CD4-positive, alpha-beta T cell treated with Interferon gamma for 1 hour (primary cell): ENCODE results near the gene TRAPPC14.
A peak's percentile ranks its signal among the peaks of the same experiment; 100 is the strongest.
"Not testable (repeated sequence)": the region's sequence is repeated elsewhere in the genome, so short reads cannot be mapped to it uniquely, and the experiment has no call there.

Experiments used
- DNase-seq: peaks from one replicate; pipeline ENCODE4 v3.0.0-alpha.2; 2020

Gene TRAPPC14, protein sequence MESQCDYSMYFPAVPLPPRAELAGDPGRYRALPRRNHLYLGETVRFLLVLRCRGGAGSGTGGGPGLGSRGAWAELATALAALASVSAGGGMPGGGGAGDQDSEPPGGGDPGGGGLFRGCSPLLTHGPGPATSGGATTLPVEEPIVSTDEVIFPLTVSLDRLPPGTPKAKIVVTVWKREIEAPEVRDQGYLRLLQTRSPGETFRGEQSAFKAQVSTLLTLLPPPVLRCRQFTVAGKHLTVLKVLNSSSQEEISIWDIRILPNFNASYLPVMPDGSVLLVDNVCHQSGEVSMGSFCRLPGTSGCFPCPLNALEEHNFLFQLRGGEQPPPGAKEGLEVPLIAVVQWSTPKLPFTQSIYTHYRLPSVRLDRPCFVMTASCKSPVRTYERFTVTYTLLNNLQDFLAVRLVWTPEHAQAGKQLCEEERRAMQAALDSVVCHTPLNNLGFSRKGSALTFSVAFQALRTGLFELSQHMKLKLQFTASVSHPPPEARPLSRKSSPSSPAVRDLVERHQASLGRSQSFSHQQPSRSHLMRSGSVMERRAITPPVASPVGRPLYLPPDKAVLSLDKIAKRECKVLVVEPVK

DNA sequence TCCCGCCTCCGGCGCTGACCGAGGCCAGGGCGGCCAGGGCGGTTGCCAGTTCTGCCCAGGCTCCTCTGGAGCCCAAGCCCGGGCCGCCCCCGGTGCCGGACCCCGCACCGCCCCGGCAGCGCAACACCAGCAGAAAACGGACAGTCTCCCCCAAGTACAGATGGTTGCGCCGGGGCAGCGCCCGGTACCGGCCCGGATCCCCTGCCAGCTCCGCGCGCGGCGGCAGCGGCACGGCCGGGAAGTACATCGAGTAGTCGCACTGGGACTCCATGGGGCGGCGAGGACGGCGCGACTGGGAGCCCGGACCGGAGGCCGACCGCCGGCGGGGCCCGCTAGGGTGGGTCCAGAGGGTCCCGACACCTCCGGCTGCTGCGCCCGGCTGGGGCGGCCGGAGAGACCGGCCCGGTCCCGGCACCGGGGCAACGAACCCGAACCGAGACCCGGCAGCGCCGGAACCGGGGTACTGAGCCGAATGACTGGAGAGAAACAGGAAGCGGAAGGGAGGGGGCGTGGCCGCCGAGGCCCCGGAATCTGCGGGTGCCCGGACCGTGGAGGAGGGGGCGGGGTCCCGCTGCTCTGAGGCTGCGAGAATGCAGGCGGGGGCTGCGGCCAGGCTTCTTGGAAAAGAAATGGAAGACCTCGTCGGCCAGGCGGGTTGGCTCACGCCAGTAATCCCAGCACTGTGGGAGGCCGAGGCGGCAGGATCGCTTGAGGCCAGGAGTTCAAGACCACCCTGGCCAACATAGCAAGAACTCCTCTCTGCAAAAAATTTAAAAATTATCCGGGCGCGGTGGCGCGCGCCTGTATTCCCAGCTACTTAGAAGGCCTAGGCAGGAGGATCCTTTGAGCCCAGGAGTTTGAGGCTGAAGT lies at the start of gene TRAPPC14:
TRAPPC14 (minus strand) TSS at position 495 of the 870 bp plus-strand sequence; CDS start at position 271, 224 bp downstream.
- DNase-seq = peak; percentile 85

DNA sequence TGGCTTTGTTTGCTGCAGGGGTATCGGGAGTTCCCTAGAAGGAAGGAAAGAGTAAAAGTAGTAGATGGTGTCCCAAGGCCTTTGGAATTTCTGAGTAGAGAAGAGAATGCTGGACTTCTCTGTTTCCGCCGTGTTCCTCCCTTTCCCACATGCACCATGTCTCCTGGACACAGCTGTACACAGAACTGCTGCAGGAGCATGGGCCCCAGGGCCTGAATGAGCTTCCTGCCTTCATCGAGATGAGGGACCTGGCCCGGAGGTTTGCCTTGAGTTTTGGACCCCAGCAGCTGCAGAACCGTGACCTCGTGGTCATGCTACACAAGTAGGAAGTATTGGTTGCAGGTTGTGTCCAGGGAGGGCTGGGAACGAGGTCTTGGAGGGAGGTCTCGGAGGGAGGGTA lies 45.9 kb upstream of the TRAPPC14 start:
- no peak for DNase-seq

DNA sequence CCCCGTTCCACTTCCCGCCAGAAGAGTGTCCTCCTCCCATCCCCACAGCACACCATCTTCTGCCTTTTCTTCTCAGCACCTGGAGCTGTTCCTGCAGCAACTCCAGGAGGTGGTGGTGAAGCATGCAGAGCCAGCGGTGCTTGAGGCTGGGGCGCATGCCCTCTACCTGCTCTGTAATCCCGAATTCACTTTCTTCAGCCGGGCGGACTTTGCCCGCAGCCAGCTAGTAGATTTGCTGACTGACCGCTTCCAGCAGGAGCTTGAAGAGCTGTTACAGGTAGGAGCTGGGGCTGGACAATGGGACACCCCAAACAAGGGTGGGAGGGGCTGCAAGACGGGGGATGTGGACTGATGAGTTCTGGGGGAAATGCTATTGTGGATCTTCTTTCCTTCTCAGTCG lies 42.2 kb upstream of the TRAPPC14 start:
- DNase-seq = no peak

DNA sequence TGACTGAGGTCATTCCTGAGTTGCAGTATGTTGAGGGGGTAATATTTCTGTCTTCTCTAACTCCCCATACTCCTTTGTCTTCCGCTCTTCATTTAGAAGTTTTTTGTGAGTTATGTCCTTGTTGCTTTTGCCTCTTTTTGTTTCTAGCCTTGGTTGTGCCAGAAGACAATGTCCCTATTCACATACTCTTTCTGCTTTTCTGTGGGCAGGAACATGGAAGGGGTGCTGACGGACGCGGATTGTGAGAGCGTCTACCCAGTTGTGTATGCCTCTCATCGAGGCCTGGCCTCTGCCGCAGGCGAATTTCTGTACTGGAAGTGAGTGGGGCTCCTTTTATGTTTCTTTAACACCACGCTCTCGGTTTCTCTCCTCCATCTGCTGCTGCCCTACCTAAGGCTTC lies 39.7 kb upstream of the TRAPPC14 start:
- DNase-seq = no peak

DNA sequence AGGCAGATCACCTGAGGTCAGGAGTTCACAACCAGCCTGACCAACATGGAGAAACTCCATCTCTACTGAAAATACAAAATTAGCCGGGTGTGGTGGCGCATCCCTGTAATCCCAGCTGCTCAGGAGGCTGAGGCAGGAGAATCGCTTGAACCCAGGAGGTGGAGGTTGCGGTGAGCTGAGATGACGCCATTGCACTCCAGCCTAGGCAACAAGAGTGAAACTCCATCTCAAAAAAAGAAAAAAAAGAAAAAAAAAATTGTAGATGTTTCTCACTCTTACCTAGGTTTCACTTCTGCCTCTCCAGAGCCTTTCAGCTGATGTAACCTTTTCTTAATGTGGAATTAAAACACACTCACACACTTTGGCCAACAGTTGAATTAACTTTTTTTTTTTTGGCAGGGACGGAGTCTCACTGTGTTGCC lies 37.4 kb upstream of the TRAPPC14 start:
- DNase-seq = not testable (repeated sequence)

DNA sequence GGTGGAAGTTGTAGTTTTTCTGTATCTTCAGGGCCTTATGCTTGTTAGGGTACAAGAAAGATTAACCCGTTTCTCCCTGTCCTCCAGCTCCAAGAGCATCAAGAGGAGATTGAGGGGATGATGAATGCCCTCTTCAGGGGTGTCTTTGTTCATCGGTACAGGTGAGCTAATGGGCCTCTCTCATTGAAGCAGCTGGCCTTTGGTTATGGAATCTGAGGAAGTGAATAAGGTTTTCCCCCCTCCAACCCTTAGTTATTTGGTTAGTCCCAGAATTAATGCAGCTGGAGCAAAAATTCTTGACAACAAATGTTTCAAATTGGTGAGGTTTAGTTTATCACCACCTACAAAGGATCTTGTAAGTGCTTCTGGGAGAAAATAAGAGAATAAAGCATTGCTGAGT lies 36.7 kb upstream of the TRAPPC14 start:
- DNase-seq = no peak

DNA sequence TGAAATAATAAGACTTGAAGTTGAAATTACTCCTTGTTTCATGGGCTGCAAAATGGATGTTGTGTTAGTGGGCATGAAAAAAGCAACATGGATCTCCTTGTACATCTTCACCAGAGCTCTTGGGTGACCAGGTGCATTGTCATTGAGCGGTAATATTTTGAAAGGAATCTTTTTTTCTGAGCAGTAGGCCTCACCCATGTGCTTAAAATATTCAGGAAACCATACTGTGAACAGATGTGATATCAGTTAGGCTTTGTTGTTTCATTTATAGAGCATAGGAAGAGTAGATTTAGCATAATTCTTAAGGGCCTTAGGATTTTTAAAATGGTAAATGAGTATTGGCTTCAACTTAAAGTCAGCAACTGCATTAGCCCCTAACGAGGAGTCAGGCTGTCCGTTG lies 34.4 kb upstream of the TRAPPC14 start:
- DNase-seq = no peak

DNA sequence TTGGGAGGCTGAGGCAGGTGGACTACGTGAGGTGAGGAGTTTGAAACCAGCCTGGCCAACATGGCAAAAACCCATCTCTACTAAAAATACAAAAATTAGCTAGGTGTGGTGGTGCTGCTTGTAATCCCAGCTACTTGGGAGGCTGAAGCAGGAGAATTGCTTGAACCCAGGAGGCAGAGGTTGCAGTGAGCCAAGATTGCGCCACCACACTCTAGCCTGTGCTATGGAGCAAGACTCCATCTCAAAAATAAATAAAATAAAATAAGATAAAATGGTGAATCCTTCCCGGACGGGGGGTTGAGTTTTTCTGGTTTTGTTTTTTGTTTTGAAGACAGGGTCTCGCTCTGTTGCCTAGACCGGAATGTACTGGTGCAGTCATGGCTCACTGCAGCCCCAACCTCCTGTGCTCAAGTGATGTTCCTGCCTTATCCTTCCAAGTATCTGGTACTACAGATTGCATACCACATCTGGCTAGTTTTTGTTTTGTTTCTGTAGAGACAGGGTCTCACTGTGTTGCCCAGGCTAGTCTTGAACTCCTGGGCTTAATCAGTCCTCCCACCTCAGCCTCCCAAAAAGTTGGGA lies 33.8 kb upstream of the TRAPPC14 start:
- peak; percentile 25 for DNase-seq

DNA sequence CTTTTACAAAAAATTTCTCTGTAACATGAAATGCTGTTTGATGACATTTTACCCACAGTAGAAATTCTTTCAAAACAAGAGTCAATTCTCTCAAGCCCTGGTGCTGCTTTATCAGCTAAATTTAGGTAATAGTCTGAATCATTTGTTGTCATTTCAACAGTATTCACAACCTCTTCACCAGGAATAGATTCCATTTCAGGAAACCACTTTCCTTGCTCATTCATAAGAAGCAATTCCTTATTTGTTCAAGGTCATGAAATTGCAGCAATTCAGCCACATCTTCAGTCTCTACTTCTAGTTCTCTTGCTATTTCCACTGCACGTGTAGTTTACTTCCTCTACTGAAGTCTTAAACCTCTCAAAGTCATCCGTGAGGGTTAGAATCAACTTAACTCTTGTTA lies 33.3 kb upstream of the TRAPPC14 start:
- no peak for DNase-seq

DNA sequence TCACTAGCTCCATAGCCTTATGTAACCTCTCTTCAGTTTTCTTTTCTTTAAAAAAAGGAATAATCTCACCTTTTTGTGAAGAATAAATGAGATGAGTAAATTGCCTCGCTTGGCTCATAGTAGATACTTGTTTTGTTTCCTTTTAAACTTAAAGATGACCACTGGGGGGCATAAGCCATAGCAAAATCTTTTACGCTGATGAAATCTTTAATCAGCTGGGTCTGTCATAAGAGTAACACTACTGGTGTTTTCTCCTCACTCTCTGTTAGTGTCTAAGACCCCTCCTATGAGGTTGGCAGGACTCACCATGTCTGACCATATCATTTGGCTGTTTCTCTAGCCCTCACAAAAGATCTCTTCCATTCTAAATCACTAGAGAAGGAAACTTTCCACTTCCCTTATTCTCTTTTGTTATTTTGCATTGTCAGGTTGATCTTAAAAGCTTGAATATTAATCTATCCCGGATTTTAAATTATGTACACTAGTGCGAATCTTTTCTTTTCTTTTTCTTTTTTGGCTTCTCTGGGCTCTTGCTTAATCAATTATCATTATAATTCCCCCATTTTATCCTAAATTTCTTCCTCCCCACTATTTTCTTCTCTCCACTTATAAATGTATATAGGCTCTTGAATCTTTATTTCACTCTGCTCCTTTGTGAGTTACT lies 31.7 kb upstream of the TRAPPC14 start:
- no peak for DNase-seq

DNA sequence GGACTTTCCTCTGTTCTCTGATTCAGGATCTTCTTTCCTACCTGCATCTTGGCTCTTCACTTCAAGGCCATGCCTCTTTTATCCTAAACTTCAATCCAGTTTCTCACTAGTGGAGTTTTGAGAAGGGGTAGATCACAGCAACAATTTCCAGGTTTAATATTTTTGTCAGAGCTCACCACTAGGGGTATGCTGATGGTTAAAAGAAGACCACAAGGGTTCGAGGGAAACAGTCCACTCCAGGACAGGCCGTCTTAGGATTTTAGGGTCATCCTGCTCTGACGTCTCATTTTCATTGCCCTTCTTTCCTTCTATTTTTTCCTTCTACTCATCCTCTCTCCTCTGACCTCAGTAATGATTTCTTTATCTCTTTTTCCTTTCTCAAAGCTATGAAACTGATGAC lies 30.5 kb upstream of the TRAPPC14 start:
- DNase-seq = no peak

DNA sequence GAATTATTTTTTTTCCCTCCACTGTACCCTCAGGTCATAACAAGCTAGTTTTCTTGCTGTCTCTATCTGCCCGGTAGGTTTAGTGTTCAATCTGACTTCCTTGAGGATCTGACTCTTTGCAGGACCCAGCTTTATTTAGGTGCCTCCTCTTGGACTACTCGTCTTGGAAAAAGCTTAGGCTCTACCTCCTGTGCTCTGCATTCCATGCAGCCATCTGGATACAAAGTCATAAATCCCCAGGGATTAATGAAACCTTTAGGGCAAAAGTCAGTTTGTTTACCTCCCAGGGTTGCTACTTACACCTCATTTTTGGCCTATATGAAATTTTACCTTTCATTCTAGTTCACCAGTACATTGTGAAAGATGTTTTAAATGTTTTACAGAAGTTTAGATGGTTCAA lies 27.2 kb upstream of the TRAPPC14 start:
- DNase-seq = no peak

DNA sequence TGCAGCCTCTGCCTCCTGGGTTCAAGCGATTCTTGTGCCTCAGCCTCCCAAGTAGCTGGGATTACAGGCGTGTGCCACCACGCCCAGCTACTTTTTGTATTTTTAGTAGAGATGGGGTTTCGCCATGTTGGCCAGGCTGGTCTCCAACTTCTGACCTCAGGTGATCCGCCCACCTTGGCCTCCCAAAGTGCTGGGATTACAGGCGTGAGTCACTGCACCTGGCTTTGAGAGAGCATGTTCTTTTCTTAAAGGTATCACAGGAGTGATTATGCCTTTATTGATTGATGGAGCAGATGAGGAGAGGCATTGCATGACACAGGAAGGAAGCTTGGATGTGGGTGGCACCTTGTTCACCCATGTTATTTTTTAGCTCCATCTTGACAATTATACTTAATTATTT lies 24.6 kb upstream of the TRAPPC14 start:
- not testable (repeated sequence) for DNase-seq

DNA sequence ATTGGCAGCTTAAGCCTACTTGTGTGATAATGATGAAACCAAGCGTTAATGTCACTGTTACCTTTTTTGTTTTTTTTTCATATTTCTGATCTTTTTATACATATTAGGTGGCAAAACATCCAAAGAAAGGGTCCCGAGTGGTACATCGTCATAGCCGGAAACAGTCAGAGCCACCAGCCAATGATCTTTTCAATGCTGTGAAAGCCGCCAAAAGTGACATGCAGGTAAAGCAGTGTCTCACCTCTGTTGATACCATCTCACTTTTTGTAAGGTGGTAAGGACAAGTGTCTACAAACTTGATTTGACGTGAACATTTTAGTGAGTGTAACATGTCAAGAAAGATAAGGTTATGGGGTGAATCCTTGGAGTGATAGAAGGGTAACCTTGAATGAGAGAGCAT lies 24.1 kb upstream of the TRAPPC14 start:
- not testable (repeated sequence) for DNase-seq

DNA sequence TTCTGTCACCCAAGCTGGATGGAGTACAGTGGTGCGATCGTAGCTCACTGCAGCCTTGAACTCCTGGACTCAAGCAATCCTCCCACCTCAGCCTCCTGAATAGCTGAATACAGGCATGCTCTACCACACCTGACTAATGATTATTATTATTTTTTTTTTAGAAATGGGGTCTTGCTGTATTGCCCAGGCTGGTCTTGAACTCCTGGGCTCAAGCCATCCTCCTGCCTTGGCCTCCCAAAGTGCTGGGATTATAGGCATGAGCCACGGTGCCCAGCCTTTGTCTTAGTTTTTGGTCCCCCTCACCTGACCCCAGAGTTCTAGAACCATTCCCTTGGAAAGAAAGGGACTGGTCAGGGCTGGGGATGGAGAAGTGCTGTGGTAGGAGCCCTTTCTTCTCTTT lies 21.6 kb upstream of the TRAPPC14 start:
- not testable (repeated sequence) for DNase-seq

DNA sequence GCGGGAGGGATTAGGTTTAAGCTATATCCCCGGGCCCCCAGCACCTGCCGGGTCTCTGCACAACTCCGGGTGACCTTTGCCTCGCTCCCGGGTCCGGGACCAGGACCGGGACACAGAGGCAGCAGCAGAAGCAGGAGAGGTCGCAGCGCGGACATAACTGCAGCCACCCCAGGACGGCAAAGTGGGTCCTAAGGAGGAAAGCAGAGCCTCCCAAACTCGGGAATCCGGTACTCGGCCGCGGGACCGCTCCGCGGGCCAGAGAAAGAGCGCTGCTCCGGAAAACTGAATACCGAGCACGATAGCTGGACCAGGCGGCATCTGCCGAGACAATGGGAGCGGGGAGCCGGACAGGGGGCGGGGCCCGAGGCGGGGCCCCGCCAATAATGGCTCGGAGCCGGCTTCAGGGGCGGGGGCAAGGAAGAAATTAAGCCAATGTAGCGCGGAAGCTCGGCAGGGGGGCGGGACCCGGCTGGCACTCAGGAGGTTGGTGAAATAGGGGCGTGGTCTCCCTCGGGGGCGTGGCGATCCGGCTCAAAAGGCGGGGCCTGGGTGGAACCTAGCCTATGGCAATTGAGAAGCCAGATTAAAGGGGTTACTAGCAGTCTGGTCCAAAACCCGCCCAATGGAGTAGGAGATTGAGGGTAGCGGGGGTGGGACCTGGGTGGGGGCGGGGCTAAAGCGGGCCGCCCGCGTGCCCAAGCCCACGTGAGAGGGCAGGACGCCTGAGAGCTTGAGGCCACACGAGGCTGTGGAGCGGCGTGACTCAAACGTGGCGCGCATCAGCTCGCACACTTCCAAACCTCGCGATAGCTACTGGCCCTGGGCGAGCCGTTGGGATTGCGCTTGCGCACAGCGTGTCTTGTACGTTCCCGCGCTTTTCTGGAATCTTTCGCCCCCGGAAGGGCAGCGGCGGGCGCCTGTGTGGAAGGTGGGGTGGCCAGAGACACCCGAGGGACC lies 18.8 kb upstream of the TRAPPC14 start, which contains the start of the genes GPC2 and STAG3:
GPC2 (minus strand) TSS at position 337 of the 957 bp plus-strand sequence; CDS start at position 155, 182 bp downstream.
STAG3 (plus strand) TSS at position 874 of the 957 bp plus-strand sequence. CDS start 2,639 bp downstream, outside the sequence.
- DNase-seq = peak; percentile 98

DNA sequence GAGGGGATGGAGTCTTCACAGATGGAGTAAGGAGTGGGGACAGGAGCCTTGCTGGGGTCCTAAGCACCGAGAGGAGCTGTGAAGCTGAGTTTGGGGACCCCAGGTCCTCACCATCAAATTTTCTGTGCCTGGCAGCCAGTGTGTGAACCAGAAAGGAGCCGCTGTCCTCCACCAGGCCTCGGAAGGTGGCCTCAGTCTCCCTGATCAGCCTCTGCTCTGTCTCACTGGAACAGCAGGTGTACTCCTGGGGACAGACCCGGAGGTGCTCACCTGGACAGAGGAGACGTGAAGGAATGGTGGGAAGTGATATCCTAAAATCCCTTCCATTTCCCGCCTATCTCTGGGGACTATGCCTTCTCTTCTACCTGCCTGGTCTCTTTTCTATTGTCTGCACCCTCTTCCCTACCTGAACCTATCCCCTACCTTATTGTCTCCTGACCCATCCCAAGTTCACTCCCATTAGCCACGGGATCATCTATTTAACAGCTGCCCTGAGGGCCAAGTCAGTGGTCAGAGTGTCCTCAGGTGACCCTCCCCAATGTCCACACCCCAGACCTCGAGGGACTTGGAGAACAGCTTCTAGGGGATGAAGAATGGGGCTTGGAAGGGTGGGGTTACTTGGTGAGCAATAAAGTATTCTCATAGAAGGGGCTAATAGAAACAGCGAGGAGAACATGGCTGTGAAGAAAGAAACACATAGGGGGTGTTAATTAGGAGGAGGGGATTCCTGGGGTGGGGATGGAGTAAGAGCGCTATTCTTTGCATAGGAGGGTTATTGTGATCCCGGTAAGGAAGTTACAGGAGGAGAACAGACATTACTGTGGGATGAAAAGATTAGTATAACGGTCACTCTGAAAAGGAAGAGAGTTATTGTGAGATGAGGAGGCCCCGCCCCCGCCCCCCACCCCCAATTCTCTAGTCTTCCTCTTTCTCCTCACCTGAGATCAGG lies 17.8 kb upstream of the TRAPPC14 start:
- no peak for DNase-seq

DNA sequence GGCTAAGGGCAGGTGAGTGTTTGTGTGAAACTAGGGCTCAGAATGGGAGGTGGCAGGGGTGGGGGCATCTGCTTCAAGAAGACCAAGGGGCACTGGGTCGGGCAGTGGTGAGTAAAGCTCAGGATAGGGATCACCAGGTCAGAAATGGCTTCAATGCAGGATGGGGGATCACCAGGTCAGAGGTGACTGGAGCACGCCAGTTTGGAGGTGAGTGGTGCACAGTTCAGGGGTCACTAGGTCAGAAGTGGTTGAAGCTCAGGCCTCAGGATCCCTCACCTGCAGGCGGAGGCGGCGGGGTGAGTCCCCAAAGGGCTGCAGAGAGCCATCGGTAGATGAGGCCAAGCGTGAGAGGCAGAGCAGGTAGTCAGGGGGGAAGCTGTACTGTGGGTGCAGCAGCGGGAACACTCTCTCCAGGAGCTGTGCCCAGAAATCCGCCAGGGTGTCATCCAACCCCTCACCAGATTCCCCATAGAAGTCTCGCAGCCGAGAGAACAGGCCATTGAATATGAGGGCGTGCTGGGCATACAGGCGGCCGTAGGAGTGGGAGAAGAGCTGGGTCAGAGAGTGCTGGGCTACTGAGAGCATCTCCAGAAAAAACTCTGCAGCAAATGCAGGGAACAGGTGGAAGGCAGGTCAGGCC lies 16.9 kb upstream of the TRAPPC14 start:
- DNase-seq = no peak

DNA sequence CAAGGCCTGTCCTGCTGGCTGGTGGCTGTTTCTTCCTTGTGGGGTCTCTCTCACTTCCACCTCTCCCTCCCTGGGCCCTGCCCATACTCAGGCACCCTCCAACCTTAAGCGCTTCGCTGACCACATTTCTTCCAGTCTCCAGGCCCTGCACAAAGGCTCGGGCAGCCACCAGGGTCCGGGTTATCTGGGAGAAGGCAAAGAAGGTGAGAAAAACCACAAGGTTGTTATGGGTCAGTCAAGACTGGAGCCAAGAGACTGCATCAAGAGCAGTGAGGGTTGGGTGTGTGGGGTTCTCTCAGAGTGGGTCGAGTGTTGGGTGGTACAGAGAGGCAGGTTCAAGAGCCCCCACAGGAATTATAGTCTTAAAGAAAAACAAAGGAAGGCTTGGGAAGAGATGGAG lies 16.1 kb upstream of the TRAPPC14 start:
- DNase-seq = no peak
